ENCODE measurements around the gene INPP5A.
A peak's percentile ranks its signal among the peaks of the same experiment; 100 is the strongest.
"Not testable (repeated sequence)": the region's sequence is repeated elsewhere in the genome, so short reads cannot be mapped to it uniquely, and the experiment has no call there.

Gene INPP5A

DNA sequence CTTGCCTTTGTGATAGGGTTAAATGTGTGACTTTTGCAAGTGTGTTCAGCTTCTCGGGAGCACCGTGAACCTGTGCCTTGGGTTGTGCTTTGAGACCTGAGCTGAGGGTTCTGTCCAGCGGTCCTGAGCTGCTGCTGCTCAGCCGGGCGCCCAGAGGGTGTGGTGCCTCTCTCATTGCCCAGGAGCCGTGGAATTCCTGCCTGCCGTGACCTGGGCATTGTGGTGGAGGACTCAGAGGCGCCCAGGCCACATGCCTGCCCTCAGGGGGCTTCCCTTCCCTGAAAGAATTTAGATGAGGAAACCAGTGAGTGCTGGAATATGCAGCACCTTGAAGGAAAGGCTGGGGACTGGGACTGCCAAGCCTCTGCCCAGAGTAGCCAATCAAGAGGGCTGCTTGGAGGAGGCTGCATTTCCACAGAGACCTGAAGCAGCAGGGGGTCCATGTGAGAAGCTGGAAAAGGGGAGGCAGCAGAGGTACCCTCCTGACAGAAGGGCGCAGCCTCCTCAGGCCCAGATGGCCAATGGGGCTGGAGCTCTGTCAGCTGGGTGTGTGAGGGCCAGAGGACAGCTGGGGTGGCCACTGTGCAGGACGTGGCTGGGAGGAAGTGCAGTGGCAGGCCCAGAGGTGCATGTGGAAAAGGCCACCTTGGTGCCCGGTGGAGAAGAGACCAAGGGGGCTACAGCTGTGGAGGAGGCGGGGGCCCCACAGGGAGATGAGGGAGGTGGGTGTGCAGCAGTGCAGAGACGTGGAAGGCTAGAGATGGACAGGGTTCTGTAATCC lies 141.0 kb downstream of the INPP5A start:
- no peak for DNase-seq (ENCODE audit: low spot score)

- no peak for DNase-seq (ENCODE audit: low spot score)
These were observed 141.6 kb downstream of the INPP5A start for GRCh38 chr10:132679217-132679595.

GRCh38 chr10:132679640-132680039 lies 142.1 kb downstream of the INPP5A start:
- no peak for DNase-seq (ENCODE audit: low spot score)

DNA sequence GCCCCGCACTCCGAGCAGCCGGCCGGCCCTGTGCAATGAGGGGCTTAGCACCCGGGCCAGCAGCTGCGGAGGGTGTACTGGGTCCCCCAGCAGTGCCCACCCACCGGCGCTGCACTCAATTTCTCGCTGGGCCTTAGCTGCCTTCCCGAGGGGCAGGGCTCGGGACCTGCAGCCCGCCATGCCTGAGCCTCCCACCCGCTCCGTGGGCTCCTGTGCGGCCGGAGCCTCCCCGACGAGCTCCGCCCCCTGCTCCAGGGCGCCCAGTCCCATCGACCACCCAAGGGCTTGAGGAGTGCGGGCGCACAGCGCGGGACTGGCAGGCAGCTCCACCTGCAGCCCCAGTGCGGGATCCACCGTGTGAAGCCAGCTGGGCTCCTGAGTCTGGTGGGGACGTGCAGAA lies 143.2 kb downstream of the INPP5A start:
- DNase-seq (ENCODE audit: low spot score) = not testable (repeated sequence)

- DNase-seq (ENCODE audit: low spot score) = no peak
These were observed 144.5 kb downstream of the INPP5A start for GRCh38 chr10:132681858-132682755.

DNA sequence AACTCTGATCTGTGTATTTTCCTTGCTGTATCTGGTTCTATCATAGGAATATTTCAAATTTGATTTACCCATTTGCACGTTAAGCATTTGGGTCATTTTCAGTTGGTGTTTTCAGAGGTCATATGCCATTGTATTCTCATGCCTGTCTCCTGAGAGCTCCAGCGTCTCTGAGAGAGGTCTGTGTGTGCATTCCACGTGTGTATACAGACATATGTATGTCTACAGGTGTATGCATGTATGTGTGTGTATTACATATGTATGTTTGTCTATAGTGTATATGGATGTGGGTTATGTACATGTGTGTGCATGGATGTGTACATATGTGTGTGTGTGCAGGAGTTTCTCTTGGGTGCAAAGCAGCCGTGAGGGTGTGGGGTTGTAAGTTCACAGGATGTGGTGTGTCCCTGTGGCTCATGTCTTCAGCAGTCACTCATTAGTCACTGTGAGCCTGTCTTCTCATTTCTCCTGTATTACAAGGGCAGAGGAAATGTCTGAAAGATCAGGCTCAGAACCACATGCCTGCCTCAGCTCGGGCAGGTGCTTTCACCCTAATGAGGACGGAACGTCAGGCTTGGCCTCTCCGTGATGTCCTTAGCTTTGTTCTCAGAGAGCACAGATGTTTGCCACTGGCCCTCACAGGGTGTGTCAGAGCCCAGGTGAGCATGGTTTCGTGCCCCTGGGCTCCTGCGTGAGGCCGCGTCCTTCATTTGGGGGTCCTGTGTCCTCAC lies 146.7 kb downstream of the INPP5A start:
- DNase-seq (ENCODE audit: low spot score) = no peak

- peak; percentile 61 for DNase-seq (ENCODE audit: low spot score)
These were observed 147.7 kb downstream of the INPP5A start for GRCh38 chr10:132685101-132685891.

DNA sequence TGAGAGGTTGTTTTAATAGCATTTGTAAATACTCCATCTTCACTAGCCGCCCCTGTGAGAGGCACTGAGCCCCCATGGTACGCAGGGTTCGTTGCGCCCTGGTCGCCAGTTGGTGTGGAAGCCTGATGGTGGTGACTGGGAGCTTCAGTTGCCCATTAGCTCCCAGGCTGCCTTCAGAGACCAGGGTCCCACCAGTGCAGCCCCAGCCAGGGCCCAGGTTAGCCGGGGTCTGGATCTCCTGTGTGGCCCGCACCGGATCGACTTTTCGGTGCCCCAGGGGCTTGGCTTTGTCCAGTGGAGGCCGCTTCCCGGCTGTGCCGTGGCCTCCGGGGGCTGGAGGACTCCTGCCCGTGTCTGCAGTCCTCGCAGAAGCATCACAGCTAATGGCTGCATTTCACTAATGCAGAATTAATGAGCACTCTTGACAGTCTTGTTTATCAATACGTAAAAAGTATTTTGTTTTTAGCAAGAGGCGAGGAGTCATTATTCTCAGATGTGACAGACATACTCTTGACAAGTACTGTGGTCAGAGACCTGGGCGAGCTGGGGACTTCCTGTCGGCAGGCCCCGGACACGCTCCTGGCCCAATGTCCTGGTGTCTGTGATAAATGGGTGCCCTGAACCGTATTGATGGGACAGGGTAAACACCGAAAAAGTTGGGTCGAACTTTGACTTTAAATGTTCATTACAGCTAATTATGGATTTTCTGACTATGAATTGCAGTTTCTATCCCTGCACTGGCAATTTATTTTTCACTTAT lies 148.5 kb downstream of the INPP5A start:
- no peak for DNase-seq (ENCODE audit: low spot score)

- no peak for DNase-seq (ENCODE audit: low spot score)
These were observed 149.8 kb downstream of the INPP5A start for GRCh38 chr10:132687181-132687892.

- DNase-seq (ENCODE audit: low spot score) = no peak
These were observed 150.4 kb downstream of the INPP5A start for GRCh38 chr10:132687893-132688579.

- DNase-seq (ENCODE audit: low spot score) = no peak
These were observed 151.2 kb downstream of the INPP5A start for GRCh38 chr10:132688580-132689420.

- no peak for DNase-seq (ENCODE audit: low spot score)
These were observed 152.3 kb downstream of the INPP5A start for GRCh38 chr10:132689721-132690360.

DNA sequence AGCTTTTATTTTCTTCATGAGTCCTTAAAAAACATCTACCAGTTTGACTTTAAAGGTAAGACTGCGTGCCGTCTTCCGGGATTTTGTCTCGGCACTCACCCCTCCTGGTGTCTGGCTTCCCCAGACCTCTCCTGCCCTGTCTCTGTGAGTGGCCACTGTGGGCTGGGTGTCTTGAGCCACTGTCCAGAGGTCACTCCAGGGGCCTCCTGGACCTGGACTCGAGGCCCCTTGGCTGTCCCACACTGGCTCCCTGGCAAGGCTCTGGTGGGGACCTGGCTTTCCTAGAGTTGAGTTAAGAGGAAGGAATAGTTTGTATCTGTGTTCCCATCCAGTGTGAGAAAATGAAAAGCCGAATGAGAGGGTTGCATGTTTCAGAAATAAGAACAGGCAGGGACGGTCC lies 152.8 kb downstream of the INPP5A start:
- no peak for DNase-seq (ENCODE audit: low spot score)

GRCh38 chr10:132690821-132691610 lies 153.4 kb downstream of the INPP5A start:
- no peak for DNase-seq (ENCODE audit: low spot score)

DNA sequence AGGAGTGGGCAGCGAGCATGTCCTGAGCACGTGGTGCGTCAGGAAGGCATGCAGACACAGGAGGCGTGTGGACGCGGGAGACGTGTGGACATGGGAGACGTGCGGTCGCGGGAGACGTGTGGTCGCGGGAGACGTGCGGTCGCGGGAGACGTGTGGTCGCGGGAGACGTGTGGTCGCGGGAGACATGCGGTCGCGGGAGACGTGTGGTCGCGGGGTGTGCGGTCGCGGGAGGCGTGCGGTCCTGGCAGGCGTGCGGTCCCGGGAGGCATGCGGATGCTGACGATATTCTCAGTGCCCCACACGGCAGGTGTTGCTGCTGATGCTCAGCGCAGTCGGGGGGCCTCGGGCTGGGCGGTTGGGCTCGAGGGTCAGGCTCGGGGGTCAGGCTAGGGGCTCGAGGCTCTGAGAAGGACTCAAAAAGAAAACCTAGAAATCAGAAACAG lies 154.1 kb downstream of the INPP5A start:
- DNase-seq (ENCODE audit: low spot score) = no peak

- no peak for DNase-seq (ENCODE audit: low spot score)
These were observed 154.7 kb downstream of the INPP5A start for GRCh38 chr10:132692311-132692710.

GRCh38 chr10:132693676-132694075 lies 156.1 kb downstream of the INPP5A start:
- no peak for DNase-seq (ENCODE audit: low spot score)
